ENCODE measurements around the gene PTGES2. TPM values are rescaled to one million over a fixed set of nuclear protein-coding genes. Genes with fewer than 3 reads are reported as not detected.

Gene PTGES2
- total and polyA plus RNA-seq, 2 experiments from 2014 or later, result 141 to 240 TPM

DNA sequence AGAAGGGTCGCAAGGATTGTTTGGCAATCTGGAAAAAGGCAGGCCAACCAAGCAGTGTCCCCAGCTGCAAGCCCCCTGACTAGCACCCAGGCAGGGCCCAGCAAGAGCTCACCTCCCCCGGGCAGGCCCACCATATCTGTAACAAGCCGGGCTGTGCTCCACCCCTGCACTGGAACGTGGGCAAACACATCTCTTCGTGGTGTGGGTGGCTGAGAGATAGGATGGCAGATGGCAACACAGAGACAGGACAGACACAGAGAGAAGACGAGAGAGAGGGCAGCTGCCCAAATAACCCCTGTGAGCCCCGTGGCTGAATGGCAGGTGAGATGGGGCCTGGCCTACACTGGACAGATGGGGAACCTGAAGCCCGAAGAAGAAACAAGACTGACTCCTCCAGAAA lies 42.0 kb upstream of the PTGES2 start:
- no peak for DNase-seq (ENCODE audit: low read depth in 1 of 2, low spot score in 1 of 2)
- H3K27ac ChIP-seq, result no peak overlapping the region
- no peaks in the 10 kb centered on the region for H3K9me3 ChIP-seq (ENCODE audit: low read depth)
- H3K4me3 ChIP-seq, result no peak overlapping the region
- no peaks in the 10 kb centered on the region for H3K4me1 ChIP-seq (ENCODE audit: low read depth)
- TF ChIP-seq, protein P1, sequence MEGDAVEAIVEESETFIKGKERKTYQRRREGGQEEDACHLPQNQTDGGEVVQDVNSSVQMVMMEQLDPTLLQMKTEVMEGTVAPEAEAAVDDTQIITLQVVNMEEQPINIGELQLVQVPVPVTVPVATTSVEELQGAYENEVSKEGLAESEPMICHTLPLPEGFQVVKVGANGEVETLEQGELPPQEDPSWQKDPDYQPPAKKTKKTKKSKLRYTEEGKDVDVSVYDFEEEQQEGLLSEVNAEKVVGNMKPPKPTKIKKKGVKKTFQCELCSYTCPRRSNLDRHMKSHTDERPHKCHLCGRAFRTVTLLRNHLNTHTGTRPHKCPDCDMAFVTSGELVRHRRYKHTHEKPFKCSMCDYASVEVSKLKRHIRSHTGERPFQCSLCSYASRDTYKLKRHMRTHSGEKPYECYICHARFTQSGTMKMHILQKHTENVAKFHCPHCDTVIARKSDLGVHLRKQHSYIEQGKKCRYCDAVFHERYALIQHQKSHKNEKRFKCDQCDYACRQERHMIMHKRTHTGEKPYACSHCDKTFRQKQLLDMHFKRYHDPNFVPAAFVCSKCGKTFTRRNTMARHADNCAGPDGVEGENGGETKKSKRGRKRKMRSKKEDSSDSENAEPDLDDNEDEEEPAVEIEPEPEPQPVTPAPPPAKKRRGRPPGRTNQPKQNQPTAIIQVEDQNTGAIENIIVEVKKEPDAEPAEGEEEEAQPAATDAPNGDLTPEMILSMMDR (IDR thresholded peaks at IDR 0.05; ENCODE audit: low read depth, low read length), result no peak
- H3K27me3 ChIP-seq, result no peaks in the 10 kb centered on the region
- H3K36me3 ChIP-seq, result peaks cover 47% of the 10 kb centered on the region

DNA sequence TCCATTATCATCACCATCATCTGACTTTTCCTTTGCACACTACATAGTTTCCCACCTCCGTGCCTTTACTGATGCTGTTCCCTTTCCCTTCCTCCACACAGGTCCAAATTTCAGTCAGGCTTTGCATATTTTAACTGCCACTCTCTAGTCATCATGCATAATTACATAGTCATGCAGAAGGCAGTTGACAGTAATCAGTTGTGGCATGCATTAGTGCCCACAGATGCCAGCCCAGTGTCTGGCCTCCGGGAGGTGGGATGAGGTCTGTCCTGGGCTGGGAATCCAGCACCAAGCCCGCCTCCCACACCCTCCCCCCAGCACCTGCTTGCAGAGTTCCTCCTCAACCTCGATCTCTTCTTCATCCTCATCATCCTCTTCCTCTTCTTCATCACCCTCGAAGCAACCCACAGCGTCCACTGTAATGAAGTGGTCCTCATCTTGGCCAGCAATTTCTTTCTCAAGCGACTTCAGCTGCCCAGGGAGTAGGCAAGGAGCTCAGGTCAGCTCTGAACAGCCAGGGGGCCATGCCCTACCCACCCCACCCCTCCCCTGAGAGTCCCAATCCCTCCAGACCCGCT lies 41.3 kb upstream of the PTGES2 start:
- no peak overlapping the region for H3K27ac ChIP-seq
- H3K9me3 ChIP-seq (ENCODE audit: low read depth), result no peaks in the 10 kb centered on the region
- no peak for DNase-seq (ENCODE audit: low read depth in 1 of 2, low spot score in 1 of 2)
- TF ChIP-seq, protein P1 (IDR thresholded peaks at IDR 0.05; ENCODE audit: low read depth, low read length), result no peak
- no peaks in the 10 kb centered on the region for H3K4me1 ChIP-seq (ENCODE audit: low read depth)
- H3K27me3 ChIP-seq, result no peaks in the 10 kb centered on the region
- H3K36me3 ChIP-seq, result peaks cover 51% of the 10 kb centered on the region
- no peak overlapping the region for H3K4me3 ChIP-seq

DNA sequence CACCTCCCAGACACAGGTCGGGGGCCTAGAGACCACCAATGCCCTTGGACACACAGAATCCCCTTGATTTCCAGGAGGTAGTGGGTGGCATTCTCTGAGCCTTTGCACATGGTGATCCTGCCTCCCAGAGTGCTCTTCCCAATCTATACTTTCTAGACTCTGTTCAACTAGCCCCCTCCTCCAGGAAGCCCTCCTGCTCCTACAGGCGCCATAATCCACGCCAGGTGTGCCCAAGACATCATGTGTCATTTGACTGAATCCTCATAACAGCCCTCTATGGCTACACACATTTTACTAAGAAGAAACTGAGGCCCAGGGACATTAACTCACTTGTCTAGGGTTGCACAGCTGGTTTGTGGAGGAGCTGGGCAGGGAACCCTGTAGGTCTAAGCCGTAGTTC lies 39.7 kb upstream of the PTGES2 start:
- Histone ChIP-seq H3K36me3 (peaks cover 47% of the 10 kb centered on the region), H3K27me3 (no peaks in the 10 kb centered on the region), H3K4me1 (ENCODE audit: low read depth) (no peaks in the 10 kb centered on the region), H3K9me3 (ENCODE audit: low read depth) (no peaks in the 10 kb centered on the region), H3K4me3 (no peak overlapping the region), H3K27ac (no peak overlapping the region)
- TF ChIP-seq, protein P1 (IDR thresholded peaks at IDR 0.05; ENCODE audit: low read depth, low read length), result no peak
- no peak for DNase-seq (ENCODE audit: low read depth in 1 of 2, low spot score in 1 of 2)

DNA sequence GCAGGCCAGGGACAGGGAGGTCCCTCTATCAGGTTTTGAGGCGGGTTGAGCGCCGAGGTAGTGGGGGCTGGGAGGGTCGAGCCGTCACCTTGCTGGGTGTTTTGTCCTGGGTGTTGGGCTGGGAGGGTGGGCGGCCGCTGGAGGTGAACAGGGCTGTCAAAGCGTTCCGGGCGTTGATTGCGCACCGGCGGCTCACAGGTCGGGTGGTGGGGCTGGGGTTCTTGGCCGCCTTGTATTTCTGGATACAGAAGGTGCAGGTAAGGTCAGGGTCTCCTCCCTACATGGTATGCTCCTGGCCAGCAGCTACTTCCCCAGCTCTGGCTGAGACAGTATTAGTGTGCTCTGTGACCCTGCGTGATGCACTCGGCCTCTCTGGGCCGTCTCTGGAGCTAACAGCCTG lies 38.6 kb upstream of the PTGES2 start:
- TF ChIP-seq, protein P1 (IDR thresholded peaks at IDR 0.05; ENCODE audit: low read depth, low read length), result no peak
- Histone ChIP-seq H3K4me3 (no peak overlapping the region), H3K4me1 (ENCODE audit: low read depth) (no peaks in the 10 kb centered on the region), H3K9me3 (ENCODE audit: low read depth) (no peaks in the 10 kb centered on the region), H3K27ac (no peak overlapping the region), H3K36me3 (peaks cover 47% of the 10 kb centered on the region), H3K27me3 (no peaks in the 10 kb centered on the region)
- no peak for DNase-seq (ENCODE audit: low read depth in 1 of 2, low spot score in 1 of 2)

DNA sequence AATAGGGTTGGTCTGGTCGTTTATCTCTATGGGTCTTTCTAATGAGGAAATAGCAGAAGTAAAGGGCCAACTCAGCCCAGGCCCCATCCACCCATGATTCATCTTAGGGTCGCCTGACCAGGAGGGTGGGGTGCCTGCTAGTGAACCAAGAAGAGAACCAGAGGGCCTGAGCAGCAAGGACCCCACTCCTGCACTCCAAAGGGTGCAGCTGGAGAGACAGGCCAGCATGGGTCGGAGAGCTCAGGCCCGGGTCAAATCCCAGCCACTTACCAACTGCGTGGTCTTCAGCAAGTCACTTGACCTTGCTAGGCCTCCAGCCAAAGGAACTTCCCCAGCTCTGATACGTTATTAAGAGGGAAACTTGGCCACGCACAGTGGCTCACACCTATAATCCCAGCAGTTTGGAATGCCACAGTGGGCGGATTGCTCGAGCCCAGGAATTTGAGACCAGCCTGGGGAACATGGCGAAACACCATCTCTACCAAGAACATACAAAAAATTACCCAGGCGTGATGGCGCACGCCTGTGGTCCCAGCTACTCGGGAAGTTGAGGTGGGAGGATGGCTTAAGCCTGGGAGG lies 36.9 kb upstream of the PTGES2 start:
- Histone ChIP-seq H3K4me3 (no peak overlapping the region), H3K36me3 (peaks cover 35% of the 10 kb centered on the region), H3K4me1 (ENCODE audit: low read depth) (no peaks in the 10 kb centered on the region), H3K27me3 (no peaks in the 10 kb centered on the region), H3K27ac (peak overlapping the region; percentile 54), H3K9me3 (ENCODE audit: low read depth) (no peaks in the 10 kb centered on the region)
- no peak for DNase-seq (ENCODE audit: low read depth in 1 of 2, low spot score in 1 of 2)
- TF ChIP-seq, protein P1 (IDR thresholded peaks at IDR 0.05; ENCODE audit: low read depth, low read length), result no peak
